WERI-Rb-1 (cell line): Measurements from ENCODE around the gene PGA4.
A peak's percentile ranks its signal among the peaks of the same experiment; 100 is the strongest.

ENCODE experiments used
- DNase-seq: peaks from one replicate; pipeline ENCODE4 v3.0.0-alpha.2; 2020
- H3K27ac ChIP-seq: fragments of 250-450 bp; sonication (Bioruptor Pico); 2 replicates; pipeline ENCODE4 v1.5.1; 2020; ENCODE audit warnings: mild to moderate bottlenecking, moderate library complexity
- H3K27me3 ChIP-seq: fragments of 250-450 bp; sonication (Bioruptor Pico); 2 replicates; pipeline ENCODE4 v1.5.1; 2021; ENCODE audit warnings: mild to moderate bottlenecking, low read depth, moderate library complexity; ENCODE audit not compliant: insufficient read depth, severe bottlenecking
- H3K36me3 ChIP-seq: fragments of 250-450 bp; sonication (Bioruptor Pico); 2 replicates; pipeline ENCODE4 v1.5.1; 2020; ENCODE audit warnings: mild to moderate bottlenecking, moderate library complexity
- H3K4me3 ChIP-seq: 2 replicates; pipeline ENCODE4 v1.5.1; 2011; ENCODE audit warnings: low read depth, mild to moderate bottlenecking, control low read depth, low read length
- H3K9me3 ChIP-seq: fragments of 250-450 bp; sonication (Bioruptor Pico); 2 replicates; pipeline ENCODE4 v1.5.1; 2021; ENCODE audit warnings: mild to moderate bottlenecking, moderate library complexity; ENCODE audit not compliant: severe bottlenecking
- CTCF ChIP-seq: IDR thresholded peaks from 2 replicates; pipeline ENCODE4 v1.5.1; 2011; ENCODE audit warnings: low read depth, mild to moderate bottlenecking, control low read depth, inconsistent platforms, low read length

PGA4 gene

GRCh38 chr11:61189933-61190332, 32.2 kb upstream of the PGA4 start:
- Histone ChIP-seq H3K27me3 (no peaks in the 10 kb centered on the region), H3K9me3 (no peaks in the 10 kb centered on the region), H3K27ac (no peak overlapping the region), H3K4me3 (no peak overlapping the region), H3K36me3 (no peaks in the 10 kb centered on the region)
- DNase-seq = no peak
- no peak for TF ChIP-seq CTCF

- no peak for TF ChIP-seq CTCF
- Histone ChIP-seq H3K4me3 (no peak overlapping the region), H3K36me3 (no peaks in the 10 kb centered on the region), H3K27ac (no peak overlapping the region), H3K27me3 (no peaks in the 10 kb centered on the region), H3K9me3 (no peaks in the 10 kb centered on the region)
- DNase-seq = peak; percentile 32
Observed at GRCh38 chr11:61193596-61193995, 28.6 kb upstream of the PGA4 start.

GRCh38 chr11:61194169-61194671, 27.9 kb upstream of the PGA4 start:
- no peaks in the 10 kb centered on the region for H3K27me3 ChIP-seq
- H3K4me3 ChIP-seq = no peak overlapping the region
- no peak overlapping the region for H3K27ac ChIP-seq
- peak; percentile 16 for DNase-seq
- H3K36me3 ChIP-seq = no peaks in the 10 kb centered on the region
- no peaks in the 10 kb centered on the region for H3K9me3 ChIP-seq
- TF ChIP-seq CTCF = no peak

GRCh38 chr11:61194981-61195695, 27.0 kb upstream of the PGA4 start:
- Histone ChIP-seq H3K4me3 (no peak overlapping the region), H3K27me3 (no peaks in the 10 kb centered on the region), H3K9me3 (no peaks in the 10 kb centered on the region), H3K36me3 (no peaks in the 10 kb centered on the region), H3K27ac (no peak overlapping the region)
- no peak for DNase-seq
- no peak for TF ChIP-seq CTCF

- H3K36me3 ChIP-seq = no peaks in the 10 kb centered on the region
- no peak overlapping the region for H3K4me3 ChIP-seq
- no peak overlapping the region for H3K27ac ChIP-seq
- DNase-seq = no peak
- H3K9me3 ChIP-seq = no peaks in the 10 kb centered on the region
- no peaks in the 10 kb centered on the region for H3K27me3 ChIP-seq
- no peak for TF ChIP-seq CTCF
Observed at GRCh38 chr11:61195719-61196118, 26.4 kb upstream of the PGA4 start.

GRCh38 chr11:61198361-61198760, 23.8 kb upstream of the PGA4 start:
- H3K9me3 ChIP-seq = no peaks in the 10 kb centered on the region
- no peak for DNase-seq
- no peaks in the 10 kb centered on the region for H3K36me3 ChIP-seq
- no peak overlapping the region for H3K4me3 ChIP-seq
- no peak overlapping the region for H3K27ac ChIP-seq
- H3K27me3 ChIP-seq = no peaks in the 10 kb centered on the region
- no peak for TF ChIP-seq CTCF
